Stromal cell of bone marrow (primary cell): ENCODE data around the gene TUBB4B.

Source experiments
- DNase-seq: peaks from one replicate; pipeline ENCODE4 v3.0.0-alpha.2; 2012; ENCODE audit warnings: low read depth

TUBB4B gene

DNA sequence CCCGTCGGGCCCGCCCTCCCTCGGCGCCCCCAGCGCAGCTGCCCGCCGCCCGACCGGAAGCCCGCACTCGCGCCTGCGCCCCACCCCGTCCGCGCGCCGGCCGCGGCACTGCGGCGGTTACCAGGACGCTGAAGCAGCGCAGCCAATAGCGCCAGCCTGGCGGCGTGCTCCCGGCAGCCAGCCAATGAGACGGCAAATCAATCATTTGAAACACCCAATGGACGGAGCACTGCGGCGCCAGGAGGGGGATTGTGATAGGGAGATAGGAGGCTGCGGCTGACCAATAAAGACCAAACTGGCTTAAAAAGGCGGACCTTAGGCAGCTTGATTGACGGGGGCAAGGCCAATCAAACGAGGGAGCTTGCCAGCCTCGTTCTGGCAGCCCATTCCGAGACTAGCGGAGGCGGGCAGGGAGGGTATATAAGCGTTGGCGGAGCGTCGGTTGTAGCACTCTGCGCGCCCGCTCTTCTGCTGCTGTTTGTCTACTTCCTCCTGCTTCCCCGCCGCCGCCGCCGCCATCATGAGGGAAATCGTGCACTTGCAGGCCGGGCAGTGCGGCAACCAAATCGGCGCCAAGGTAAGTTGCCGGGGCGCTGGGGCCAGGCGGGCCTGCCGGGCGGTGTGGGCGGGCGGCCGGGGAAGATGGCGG is at the start of gene TUBB4B:
Gene TUBB4B, plus strand, starts transcription at position 447 of the 649 bp plus-strand sequence. Its CDS starts 74 bp downstream, at position 521.
- peak; percentile 100 for DNase-seq

DNA sequence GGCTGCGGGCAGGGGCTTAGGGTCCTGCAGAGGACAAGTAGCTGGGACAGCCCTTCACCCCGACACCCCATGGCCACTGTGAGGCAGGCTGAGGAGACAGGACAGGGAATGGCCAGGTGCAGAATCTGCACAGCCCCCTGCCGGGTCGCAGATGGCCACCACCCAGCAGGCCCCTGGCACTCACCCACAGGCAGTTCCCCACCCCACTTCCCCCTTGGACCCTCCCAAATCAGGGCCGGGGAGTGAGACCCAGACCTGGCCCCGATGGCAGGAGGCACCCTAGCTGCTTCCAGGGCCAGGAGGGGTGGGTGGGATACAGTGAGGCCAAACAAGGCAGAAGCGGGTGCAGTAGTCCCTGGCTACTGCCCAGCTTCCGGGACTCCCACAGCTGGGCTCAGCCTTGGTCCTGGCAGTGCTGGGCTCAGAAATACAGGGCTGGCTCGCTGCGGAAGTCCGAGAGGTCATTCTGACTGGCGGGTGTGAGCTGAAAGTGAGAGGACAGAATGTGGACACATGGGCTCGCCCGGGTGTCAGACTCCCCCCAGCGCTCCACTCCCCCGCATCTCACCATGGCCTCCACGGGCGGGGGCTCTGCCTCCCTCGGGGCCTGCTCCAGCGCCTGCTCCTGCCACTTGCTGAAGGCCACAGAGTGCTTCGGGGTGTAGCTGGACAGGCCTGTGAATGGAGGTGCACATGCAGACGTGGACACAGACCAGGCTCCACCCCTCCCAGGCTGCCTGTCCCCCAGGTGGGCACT is 49.2 kb upstream of the TUBB4B start:
- no peak for DNase-seq

DNA sequence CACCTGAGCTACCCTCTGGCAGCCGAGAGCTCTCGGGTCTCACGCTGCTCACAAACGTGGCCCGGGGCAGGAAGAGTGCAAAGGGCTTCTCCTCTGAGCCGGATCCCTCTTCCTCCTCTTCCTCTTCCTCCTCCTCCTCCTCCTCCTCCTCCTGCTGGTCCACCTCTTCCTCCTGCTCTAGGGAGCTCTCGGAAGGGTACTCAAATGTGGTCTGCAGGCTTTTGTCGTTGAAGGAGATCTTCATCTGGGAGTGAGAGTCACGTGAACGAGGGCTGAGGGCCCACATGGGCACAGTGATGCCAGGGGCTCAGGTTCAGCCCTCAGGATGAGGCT is 48.7 kb upstream of the TUBB4B start:
- no peak for DNase-seq

DNA sequence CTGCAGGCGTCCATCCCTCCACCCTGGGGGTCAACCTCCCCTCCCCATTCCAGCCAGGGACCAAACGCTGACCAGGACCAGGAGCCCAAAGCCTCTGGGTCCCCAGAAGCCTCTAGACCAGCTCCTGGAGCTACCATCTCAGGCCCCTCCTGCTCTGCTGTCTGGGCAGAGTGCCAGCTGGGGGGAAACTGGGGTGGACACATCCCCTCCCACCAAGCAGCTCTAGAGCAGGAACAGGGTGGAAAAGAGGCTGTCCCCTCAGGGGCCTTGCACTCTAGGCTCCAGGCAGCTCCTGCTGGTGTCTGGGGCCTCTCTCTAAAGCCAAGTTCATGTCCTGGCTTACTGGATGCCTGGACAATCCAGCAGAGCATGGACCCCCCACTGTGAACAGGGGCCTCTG is 48.2 kb upstream of the TUBB4B start:
- DNase-seq, result no peak

DNA sequence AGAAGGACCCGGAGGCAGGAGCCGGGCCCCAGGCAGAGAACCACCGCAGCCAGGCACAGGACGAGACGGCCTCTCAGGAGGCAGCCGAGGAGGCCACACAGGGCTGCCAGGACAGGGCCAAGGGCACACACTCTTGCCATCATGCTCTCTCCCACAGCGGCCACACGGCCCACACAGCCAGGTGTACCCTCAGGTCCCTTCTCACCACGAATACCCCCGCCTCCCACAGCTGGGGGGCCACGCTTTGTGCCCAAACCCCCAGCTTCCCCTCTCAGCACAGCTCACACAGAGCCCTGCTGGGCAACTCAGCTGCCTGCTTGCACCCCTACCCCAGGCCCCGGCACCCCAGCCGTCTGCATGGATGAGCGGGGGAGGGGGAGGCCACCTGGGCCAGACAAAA is 47.3 kb upstream of the TUBB4B start:
- DNase-seq, result no peak

DNA sequence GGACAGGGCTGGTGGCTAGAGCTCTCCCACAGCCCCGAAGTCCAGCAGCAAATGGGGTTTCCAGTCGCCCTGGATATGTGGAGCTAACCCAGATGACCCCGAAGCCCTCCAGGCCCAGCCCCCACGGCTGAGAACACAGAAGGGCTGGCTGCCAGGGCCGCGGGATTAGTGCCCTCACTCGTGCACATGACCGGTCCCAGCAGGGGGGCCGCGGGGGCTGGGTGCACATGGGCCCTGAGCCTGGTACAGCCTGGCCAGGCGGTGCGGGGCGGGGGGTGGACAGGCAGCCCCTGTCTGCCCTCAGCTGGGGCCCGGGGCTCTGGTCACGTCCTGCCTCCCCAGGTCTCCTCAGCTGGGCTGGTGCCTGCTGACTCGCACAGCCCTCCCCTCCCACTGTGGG is 46.7 kb upstream of the TUBB4B start:
- no peak for DNase-seq

DNA sequence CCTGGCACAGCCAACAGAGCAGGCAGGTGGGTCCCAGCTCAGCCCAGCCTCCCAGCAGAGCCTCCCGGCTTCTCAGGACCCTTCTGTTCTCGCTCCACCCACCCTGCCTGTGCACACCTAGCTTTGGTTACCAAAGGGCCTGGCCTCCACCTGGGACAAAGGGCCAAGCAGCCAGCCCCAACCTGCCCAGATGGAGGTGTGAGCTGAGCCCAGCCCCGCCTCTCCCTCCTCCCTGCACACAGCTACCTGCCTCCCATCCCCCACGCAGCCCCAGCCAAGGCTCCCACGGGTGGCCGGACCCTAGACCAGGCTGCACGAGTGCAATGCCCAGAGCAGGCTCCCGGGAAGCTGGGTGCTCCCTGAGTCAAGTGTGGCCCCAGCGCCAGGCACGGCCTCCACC is 46.2 kb upstream of the TUBB4B start:
- no peak for DNase-seq

DNA sequence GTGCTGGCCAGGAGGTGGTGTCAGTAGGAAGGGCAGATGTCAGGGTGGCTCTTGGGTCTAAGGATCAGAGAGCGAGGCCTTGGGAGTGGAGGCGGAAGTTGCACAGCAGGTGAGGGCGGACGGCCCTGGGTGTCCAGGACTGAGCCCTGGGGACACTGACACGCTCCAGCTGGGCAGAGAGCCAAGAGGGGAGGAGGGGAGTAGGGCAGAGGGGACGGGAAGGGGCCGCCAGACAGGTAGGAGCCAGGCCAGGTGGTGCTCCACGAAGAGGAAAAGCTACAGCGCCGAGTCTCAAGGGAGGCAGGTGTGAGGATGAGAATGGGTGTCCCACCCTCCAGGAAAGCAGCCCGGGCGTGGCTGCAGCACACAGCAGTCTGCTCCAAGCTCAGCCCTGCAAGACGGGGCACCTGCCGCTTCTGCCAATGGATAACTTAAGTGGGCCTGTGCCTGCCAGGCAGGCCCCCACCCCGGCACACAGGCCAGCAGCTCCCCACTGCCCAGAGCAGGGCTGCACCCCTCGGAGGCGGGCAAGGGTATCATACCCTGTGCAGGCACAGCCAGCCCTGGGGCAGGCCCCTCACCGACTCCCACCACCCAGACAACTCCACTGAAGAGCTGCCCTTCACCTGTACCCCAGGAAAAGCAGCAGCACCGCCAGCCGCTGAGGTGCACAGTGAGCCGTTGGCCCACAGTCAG is 45.4 kb upstream of the TUBB4B start:
- no peak for DNase-seq

DNA sequence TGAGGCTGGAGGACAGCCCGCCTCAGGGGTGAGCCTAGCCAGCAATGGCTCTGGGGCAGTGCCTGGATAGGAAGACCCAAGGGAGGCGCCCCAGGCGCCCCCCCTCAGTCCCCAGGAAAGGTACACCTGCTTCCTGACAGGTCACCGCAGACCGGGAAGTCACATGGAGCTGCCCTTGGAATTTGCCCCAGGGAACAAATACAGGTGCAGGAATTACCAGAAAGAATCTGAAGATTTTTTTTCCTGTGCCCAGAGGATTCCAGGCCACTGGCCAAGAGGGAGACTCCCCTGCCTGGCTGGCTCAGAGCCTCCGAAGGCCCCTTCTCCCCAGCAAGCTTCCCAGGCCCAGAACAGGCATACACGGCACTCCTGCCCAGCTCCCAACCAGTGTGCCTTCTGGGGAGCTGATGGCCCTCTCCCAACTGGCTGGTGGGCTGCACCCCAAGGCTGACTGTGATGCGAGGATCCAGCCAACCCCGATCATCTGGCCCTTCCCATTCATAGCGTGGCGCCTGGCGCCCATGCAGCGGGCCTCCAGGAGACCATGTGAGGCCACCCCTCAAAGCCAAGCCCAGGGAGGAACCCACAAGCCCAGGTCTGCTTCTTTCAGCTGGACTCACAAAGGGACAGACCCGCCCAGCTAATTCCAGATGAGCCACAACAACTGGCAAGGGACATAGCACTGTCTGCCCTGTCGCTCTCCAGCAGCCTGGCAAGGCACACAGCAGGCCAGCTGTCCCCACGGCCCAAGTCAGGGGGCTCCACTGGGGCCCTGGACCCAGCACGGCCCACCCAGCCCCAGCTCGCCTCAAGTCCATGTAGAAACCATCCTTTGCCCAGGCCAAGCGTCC is 42.8 kb upstream of the TUBB4B start:
- no peak for DNase-seq

DNA sequence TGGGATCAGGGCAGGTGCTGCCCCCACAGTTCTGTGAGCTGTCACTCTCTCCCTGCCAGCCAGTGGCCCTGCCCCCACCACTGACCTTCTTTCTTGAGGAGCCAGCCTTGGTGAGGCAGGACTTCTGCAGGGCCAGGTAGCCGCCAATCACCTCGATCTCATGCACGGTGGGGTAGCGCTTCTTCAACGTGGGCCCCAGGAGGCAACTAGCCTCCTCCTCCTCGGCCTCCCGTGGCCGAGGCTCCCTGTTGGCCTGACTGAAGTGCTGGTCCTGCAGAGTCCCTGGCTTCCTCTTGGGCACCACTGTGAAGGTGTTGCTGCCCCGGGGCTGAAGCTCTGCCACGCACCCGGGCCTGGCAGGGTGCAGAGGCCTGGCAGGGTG is 42.2 kb upstream of the TUBB4B start:
- no peak for DNase-seq

DNA sequence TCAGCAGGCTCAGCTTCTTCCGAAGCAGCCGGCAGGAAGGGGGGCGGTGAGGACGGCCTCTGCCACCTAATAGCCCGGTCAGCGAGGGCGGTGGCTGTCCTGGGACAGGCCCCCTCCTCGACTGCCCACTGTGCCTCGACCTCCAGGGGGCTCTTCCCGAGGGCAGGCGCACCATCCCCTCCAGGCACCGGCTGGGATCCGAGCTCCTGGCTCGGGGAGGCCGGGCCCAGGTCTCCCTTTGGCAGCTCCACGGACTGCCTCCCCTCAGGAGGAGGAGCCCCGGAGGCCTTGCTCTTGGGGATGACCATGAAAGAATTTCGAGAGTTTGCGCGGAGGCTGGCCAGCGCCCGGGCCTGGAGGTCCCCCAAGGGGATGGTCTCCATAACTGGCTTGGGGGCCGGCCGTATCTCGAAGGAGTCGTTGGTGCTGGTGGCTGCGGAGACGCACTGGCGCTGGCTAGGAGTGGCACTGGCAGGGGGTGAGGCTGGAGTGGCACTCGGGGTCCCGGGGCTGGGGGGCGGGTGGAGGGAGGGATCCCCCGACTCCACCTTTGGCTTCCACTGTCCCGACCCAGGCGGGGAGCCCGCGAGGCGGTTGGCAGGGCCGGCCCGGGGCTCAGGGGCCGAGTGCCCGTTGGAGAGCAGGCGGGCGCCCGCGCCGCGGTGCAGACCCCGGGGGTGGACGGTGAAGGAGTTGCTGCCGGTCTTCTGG is 41.5 kb upstream of the TUBB4B start:
- DNase-seq, result no peak

DNA sequence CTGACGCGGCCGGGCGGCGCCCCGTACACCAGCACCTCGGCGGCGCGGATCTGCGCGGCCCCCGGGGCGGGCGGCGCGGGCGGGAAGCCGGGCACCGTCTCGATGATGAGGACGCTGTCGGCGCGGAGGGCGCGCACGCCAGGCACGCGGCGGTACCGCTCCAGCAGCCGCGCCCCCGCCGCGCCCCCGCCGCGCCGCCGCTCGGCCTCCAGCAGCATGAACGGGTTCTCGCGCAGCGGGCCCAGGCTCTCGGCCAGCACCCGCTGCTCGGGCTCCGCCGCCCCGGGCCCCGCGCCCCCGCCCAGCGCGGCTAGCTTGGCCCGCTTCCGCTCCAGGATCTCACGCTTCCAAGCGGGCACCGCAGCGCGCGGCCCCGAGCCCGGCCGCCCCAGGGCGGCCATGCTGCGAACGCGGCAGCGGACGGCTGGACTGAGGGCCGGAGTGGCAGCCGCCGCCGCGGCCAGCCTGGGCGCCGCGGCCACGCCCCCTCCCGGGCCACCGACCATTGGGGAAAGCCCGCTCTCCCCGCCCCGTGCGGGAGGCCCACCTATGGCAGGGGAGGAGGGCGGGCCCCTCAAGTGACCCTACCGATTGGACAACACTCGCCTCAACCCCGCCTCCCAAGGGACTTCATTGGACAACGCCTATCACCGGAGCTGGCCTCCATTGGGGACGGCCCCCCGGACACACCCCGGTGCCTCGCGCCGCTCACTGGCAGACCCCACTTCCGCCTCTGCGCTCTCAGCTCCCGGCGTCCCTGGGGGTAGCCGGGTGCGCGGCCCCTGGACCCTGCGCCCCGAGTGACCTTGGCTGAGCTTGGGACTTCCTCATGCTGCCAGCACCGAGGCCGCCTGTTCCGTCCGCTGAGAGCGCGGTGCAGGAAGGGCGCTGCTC is 40.5 kb upstream of the TUBB4B start, which contains the start of gene TPRN:
Gene TPRN, minus strand, starts transcription at position 431 of the 894 bp plus-strand sequence. Its CDS starts 30 bp downstream, at position 401.
- peak; percentile 99 for DNase-seq

DNA sequence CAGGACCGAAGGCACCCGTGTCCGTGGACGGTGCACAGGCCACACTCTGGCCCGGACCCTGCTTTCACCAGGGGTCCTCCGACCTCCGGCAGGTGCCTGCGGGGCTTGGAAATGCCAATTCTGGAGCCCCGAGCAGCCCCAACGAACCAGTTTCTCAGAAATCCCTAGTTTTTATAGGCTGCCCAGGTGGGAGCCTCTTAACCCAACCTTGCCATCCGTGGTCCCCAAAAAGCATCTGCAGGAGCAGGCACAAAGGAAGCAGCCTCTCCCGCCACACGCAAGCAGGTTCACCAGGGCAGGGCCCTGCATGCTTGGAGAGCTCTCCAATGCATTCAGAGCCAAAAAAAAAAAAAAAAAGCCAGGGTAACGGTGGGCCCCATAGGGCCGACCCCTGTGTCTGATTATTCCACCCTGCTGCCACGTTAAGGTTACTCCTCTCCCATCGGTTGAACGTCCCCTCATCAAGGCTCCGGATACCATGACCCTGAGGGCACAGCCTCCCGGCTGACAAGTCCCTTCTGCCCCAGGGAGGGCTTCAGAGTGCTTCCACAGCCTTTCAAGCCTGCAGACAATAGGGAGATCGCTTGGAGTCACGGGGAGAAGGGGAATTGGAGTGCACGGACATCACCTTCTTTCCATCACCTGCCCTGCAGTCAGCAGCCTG is 39.8 kb upstream of the TUBB4B start:
- no peak for DNase-seq

DNA sequence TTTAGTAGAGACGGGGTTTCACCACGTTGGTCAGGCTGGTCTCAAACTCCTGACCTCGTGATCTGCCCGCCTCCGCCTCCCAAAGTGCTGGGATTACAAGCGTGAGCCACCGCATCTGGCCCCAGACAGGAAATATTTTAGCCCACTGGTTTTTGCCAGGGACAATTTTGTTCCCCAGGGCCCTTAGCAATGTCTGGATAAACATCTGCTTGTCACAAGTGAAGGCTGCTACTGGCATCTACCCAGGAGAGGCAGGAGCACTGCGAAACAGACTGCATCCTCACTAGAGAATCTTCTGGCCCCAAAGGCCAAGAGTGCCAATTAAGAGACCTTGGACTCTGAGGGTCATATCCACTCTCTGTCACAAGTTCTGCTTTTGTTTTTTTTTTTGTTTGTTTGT is 38.1 kb upstream of the TUBB4B start:
- no peak for DNase-seq

DNA sequence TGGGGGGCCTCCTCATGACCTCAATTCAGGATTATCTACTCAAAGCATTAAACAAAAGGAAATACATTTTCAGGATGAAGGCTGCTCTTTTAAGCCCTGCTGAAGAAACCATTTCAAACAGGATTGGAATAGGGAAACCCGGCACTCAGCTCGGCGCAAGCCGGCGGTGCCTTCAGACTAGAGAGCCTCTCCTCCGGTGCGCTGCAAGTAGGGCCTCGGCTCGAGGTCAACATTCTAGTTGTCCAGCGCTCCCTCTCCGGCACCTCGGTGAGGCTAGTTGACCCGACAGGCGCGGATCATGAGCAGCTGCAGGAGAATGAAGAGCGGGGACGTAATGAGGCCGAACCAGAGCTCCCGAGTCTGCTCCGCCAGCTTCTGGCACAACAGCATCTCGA is 36.4 kb upstream of the TUBB4B start:
- DNase-seq, result no peak

DNA sequence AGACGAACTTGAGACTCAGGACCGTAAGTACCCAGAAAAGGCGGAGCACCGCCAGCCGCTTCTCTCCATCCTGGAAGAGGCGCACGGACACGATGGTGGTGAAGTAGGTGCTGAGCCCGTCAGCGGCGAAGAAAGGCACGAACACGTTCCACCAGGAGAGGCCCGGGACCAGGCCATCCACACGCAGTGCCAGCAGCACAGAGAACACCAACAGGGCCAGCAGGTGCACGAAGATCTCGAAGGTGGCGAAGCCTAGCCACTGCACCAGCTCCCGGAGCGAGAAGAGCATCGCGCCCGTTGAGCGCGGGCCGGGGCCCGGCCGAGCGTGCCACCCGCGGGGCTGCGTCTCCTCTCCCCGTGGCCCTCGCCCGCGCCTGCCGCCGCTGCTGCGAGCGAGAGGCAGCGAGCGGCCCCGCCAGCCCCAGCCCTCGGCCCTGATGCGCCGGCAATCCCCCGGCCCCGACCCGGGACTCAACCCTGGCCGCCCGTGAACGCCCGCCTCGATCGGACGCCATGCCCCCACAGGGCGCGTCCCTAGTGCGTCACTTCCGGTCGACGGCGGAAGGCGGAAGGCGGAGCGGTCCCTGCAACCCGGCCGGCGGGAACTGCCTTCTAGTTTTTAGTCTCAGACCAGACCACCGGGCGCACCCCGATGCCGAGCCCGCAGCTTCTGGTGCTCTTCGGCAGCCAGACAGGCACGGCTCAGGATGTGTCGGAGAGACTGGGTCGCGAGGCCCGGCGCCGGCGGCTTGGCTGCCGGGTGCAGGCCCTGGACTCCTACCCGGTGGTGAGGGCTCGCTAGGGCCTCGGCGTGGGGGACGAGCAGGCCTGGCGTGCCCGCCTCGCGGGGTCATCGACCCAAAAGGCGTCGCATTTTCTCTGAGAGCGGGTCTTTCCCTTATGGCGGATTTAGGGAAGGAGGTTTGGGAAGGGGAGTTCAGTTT is 35.7 kb upstream of the TUBB4B start, which contains the start of the genes NDOR1 and TMEM203:
Gene NDOR1, plus strand, starts transcription at position 575 of the 944 bp plus-strand sequence. Its CDS starts 78 bp downstream, at position 653.
Gene TMEM203, minus strand, starts transcription at position 523 of the 944 bp plus-strand sequence. Its CDS starts 234 bp downstream, at position 289.
- peak; percentile 73 for DNase-seq

DNA sequence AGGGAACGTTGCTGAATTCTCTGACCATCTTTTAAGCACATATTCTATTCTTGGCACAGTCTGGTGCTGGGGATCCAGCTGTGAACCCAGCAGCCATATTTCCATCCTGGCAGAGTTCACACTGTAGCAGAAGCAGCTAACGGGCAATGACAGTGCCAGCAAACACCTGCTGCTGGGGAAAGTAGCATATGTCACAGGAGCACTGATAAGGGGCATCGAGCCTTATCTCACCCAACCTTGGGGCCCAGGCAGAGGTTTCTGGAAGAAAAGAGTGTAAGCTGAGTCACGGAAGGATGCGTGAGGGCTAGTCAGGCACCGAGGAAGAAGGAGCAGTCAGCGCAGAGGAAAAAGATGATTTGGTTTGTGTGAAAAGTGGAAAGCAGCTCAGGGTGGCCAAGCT is 34.5 kb upstream of the TUBB4B start:
- DNase-seq, result no peak

DNA sequence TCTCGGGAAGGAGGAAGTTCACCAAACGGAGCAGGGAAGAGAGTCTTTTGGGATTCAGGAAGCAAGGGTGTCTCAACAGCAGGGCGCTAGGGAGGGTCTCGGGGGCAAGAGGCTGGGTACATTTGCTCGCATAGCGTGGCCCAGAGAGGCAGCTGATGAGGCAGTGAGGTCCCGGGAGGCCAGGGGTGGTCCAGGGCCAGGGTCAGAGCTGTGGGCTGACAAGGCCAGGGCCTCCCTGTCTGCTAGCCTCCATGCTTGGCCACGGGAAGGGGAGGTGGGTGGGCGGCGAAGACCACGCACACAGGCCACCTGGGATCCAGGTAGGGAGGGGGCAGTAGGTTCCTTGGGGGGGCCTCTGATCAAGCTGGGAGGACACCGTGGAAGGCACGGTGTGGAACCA is 29.6 kb upstream of the TUBB4B start:
- no peak for DNase-seq

DNA sequence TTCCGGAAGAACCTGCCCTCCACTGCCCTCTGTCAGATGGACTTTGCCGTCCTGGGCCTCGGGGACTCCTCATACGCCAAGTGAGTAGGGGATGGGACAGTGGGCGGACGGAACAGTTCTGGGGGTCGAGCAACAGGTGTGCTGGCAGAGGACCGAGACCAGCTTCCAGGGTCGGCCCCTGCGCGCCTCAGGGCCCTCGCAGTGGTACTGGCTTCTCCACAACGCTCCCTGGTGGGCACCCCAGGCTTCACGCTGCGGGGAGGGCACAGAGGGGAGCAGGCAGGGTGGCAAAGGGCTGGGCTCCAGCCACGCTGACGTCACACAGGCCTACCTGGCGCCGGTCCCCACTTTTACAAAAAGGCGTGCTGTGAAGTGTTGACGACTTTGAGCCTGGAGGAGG is 28.6 kb upstream of the TUBB4B start:
- no peak for DNase-seq
